Activated CD8-positive, alpha-beta T cell treated with anti-CD3 and anti-CD28 coated beads for 36 hours (primary cell): Measurements from ENCODE around the gene TYMP. TPM values are rescaled to one million over a fixed set of nuclear protein-coding genes. Genes with fewer than 3 reads are reported as not detected.
A peak's percentile ranks its signal among the peaks of the same experiment; 100 is the strongest.
"Not testable (repeated sequence)": the region's sequence is repeated elsewhere in the genome, so short reads cannot be mapped to it uniquely, and the experiment has no call there.

Experiments used
- ATAC-seq: fragments of 200-7000 bp; cut with Tn5 transposase; one replicate; pipeline ENCODE4 v1.10.0; 2021; ENCODE audit warnings: mild to moderate bottlenecking, moderate library complexity
- CTCF ChIA-PET: fragments of 350-600 bp; sonication (Branson Sonifier 250); formaldehyde crosslinking; loops from one replicate; lab custom pipeline; 2021; ENCODE audit warnings: antibody characterized with exemption; lab: Charles Lee
- POLR2A ChIA-PET: fragments of 350-600 bp; sonication (Branson Sonifier 250); formaldehyde crosslinking; loops from one replicate; lab custom pipeline; 2021; ENCODE audit warnings: antibody characterized with exemption; lab: Charles Lee
- DNase-seq: peaks from one replicate; pipeline ENCODE4 v3.0.0-alpha.2; 2020
- H3K27ac Mint-ChIP-seq: one replicate; pipeline ENCODE4 v1.8.0; 2021; ENCODE audit warnings: mild to moderate bottlenecking, mixed read lengths
- H3K27me3 Mint-ChIP-seq: one replicate; pipeline ENCODE4 v1.8.0; 2021; ENCODE audit warnings: mixed read lengths
- H3K36me3 Mint-ChIP-seq: one replicate; pipeline ENCODE4 v1.8.0; 2021; ENCODE audit warnings: low read depth, mixed read lengths
- H3K4me1 Mint-ChIP-seq: one replicate; pipeline ENCODE4 v1.8.0; 2021; ENCODE audit warnings: low read depth, mixed read lengths
- H3K4me3 Mint-ChIP-seq: one replicate; pipeline ENCODE4 v1.8.0; 2021; ENCODE audit warnings: mild to moderate bottlenecking, moderate library complexity, mixed read lengths
- H3K9me3 Mint-ChIP-seq: one replicate; pipeline ENCODE4 v1.8.0; 2021; ENCODE audit warnings: mixed read lengths
- CTCF ChIP-seq: fragments of 200-600 bp; IDR thresholded peaks from one replicate; pipeline ENCODE4 v1.8.0; 2022; ENCODE audit warnings: antibody characterized with exemption, mild to moderate bottlenecking
- intact Hi-C: fragments of 100-400 bp; cut with micrococcal nuclease; formaldehyde crosslinking; loops from one replicate; pipeline ENCODE4 v1.10.0; 2022
- total RNA-seq, 2 experiments: library from RNA; stranded (reverse); gene quantifications; one replicate each; pipeline ENCODE4 v1.2.3, GENCODE V29; 2021

Gene TYMP
- total RNA-seq, 2 experiments from 2014 or later: 24.2 to 24.7 TPM

GRCh38 chr22:50542416-50542927 is 12.7 kb upstream of the TYMP start:
- intact Hi-C loops: no loop called here
- no peaks in the 10 kb centered on the region for H3K9me3 Mint-ChIP-seq
- H3K4me1 Mint-ChIP-seq: peaks cover 67% of the 10 kb centered on the region
- DNase-seq (peak; percentile 53), ATAC-seq (no peak)
- H3K36me3 Mint-ChIP-seq: peaks cover 2% of the 10 kb centered on the region
- TF ChIP-seq CTCF: no peak
- no peak overlapping the region for H3K4me3 Mint-ChIP-seq
- peak overlapping the region; percentile 94 for H3K27ac Mint-ChIP-seq
- ChIA-PET POLR2A (interaction anchor here (0.9 to 8.3 kb wide), 3 partner anchors 11 to 79 kb away, joined by 3 to 175 read pairs (median 3); partner anchors contain the start of genes SCO2 and TYMP), CTCF (interaction anchor here (1.0 to 1.3 kb wide), 2 partner anchors 17 to 79 kb away, joined by 4 read pairs; partner anchors contain the start of gene SCO2)
- H3K27me3 Mint-ChIP-seq: no peaks in the 10 kb centered on the region

- Mint-ChIP-seq H3K4me1 (peaks cover 67% of the 10 kb centered on the region), H3K27ac (peak overlapping the region; percentile 94)
- H3K36me3 Mint-ChIP-seq, intact Hi-C loops, H3K4me3 Mint-ChIP-seq, H3K27me3 Mint-ChIP-seq, H3K9me3 Mint-ChIP-seq: not testable (repeated sequence)
- peak; percentile 7 for ATAC-seq
- DNase-seq: peak; percentile 57
- ChIA-PET POLR2A (interaction anchor here (0.5 to 8.3 kb wide), 4 partner anchors 10 to 80 kb away, joined by 3 to 175 read pairs (median 12); partner anchors contain the start of genes SCO2 and TYMP), CTCF (interaction anchor here (1.3 to 4.7 kb wide), 4 partner anchors 16 to 68 kb away, joined by 3 to 65 read pairs (median 16); partner anchors contain the start of genes SCO2 and SYCE3)
Observed at GRCh38 chr22:50541667-50542026, 11.8 kb upstream of the TYMP start.

DNA sequence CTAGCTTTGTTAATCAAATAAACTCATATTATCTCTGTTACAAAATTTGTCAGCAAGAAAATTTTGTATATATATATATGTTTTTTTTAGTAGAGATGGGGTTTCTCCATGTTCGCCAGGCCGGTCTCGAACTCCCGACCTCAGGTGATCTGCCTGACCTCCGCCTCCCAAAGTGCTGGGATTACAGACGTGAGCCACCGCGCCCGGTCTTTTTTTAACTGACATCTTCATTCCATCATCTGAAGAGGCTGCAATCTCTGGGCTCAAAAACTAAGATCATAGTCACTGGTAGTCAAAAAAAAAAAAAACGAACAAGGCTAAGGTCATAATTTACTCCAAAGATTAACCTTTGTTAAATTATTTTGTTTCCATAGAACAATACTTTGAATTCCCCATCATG is 10.6 kb upstream of the TYMP start:
- POLR2A ChIA-PET: interaction anchor here (1.0 to 8.3 kb wide), 16 partner anchors 9 to 120 kb away, joined by 3 to 175 read pairs (median 6); partner anchors contain the start of genes CHKB, LMF2, NCAPH2 and SCO2
- TF ChIP-seq CTCF: no peak
- Mint-ChIP-seq H3K27ac (peak overlapping the region; percentile 94), H3K4me1 (peaks cover 58% of the 10 kb centered on the region), H3K27me3 (no peaks in the 10 kb centered on the region), H3K9me3 (no peaks in the 10 kb centered on the region), H3K36me3 (peaks cover 2% of the 10 kb centered on the region), H3K4me3 (peak overlapping the region; percentile 15)
- ATAC-seq: no peak
- intact Hi-C loops: no loop called here
- no peak for DNase-seq
- CTCF ChIA-PET: interaction anchor here (0.6 to 4.7 kb wide), 6 partner anchors 8 to 81 kb away, joined by 3 to 65 read pairs (median 18); partner anchors contain the start of genes SCO2 and SYCE3

GRCh38 chr22:50537765-50538164 is 8.0 kb upstream of the TYMP start:
- no peak overlapping the region for H3K4me3 Mint-ChIP-seq
- intact Hi-C loops: loop anchor here (2.0 kb wide), 1 partner anchor 83 kb away; no protein-coding TSS in a partner anchor
- CTCF ChIA-PET: interaction anchor here (0.6 to 4.7 kb wide), 4 partner anchors 10 to 27 kb away, joined by 3 to 65 read pairs (median 22); partner anchors contain the start of genes SCO2 and SYCE3

DNA sequence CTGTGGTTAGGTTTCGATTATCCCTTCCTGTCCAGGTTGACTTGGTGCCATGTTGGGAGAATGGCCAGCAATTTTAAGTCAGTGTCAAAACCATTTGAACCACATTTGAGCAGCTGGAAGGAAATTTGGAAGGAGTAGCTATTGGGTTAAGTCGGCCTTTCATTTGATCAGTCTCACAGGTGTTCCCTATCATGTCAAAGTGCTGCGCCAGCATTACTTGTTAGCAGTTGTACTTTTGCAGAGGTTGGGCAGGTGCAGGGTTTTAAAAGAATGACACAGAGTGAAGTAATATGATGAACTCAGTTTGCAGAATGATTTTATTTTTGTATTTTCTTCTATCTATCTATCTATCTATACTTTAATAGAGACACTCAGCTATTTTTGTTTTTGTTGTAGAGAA is 6.4 kb upstream of the TYMP start:
- DNase-seq (no peak), ATAC-seq (no peak)
- intact Hi-C loops: no loop called here
- Mint-ChIP-seq H3K4me3 (no peak overlapping the region), H3K9me3 (no peaks in the 10 kb centered on the region), H3K4me1 (peaks cover 49% of the 10 kb centered on the region), H3K27me3 (no peaks in the 10 kb centered on the region), H3K36me3 (peaks cover 5% of the 10 kb centered on the region), H3K27ac (peak overlapping the region; percentile 20)
- CTCF ChIA-PET: interaction anchor here (0.8 to 3.3 kb wide), 3 partner anchors 9 to 27 kb away, joined by 3 to 19 read pairs (median 3); partner anchors contain the start of genes SCO2 and SYCE3
- POLR2A ChIA-PET: interaction anchor here (0.7 to 8.3 kb wide), 4 partner anchors 9 to 16 kb away, joined by 3 to 175 read pairs (median 4); partner anchors contain the start of genes KLHDC7B, SCO2 and TYMP
- TF ChIP-seq CTCF: no peak

More at GRCh38 chr22:50537765-50538164, 8.0 kb upstream of the TYMP start:
- Mint-ChIP-seq H3K27ac (peak overlapping the region; percentile 100), H3K36me3 (peaks cover 2% of the 10 kb centered on the region), H3K4me1 (peaks cover 60% of the 10 kb centered on the region), H3K27me3 (no peaks in the 10 kb centered on the region), H3K9me3 (no peaks in the 10 kb centered on the region)
- POLR2A ChIA-PET: interaction anchor here (0.7 to 8.3 kb wide), 5 partner anchors 11 to 294 kb away, joined by 3 to 175 read pairs (median 34); partner anchors contain the start of genes SCO2 and TYMP
- no peak for DNase-seq
- TF ChIP-seq CTCF: no peak
- no peak for ATAC-seq
